Measurements from ENCODE around the gene NFKB2.

NFKB2 gene

GRCh38 chr10:102451105-102451969 lies 55.8 kb downstream of the NFKB2 start, which contains the start of gene C10orf95:
TSS of gene C10orf95 (minus strand) at chr10:102451543. CDS start at chr10:102451093, 450 bp downstream.
- DNase-seq (ENCODE audit: low spot score): no peak
